ENCODE measurements around the gene DNASE2B.

The DNASE2B gene

GRCh38 chr1:84410328-84411095 lies 12.2 kb downstream of the DNASE2B start:
- no peak for DNase-seq

GRCh38 chr1:84412316-84412942 lies 14.1 kb downstream of the DNASE2B start:
- no peak for DNase-seq

GRCh38 chr1:84415396-84415795 lies 17.1 kb downstream of the DNASE2B start:
- no peak for DNase-seq

GRCh38 chr1:84422909-84423308 lies 24.6 kb downstream of the DNASE2B start:
- DNase-seq = no peak

GRCh38 chr1:84424513-84425149 lies 26.3 kb downstream of the DNASE2B start:
- DNase-seq = peak in 1 of 58 donors; percentile 16

GRCh38 chr1:84425150-84425896 lies 27.0 kb downstream of the DNASE2B start:
- DNase-seq = no peak

GRCh38 chr1:84426376-84426775 lies 28.1 kb downstream of the DNASE2B start:
- no peak for DNase-seq

- DNase-seq = no peak
These were observed 29.2 kb downstream of the DNASE2B start for GRCh38 chr1:84427250-84428188.

GRCh38 chr1:84428235-84428634 lies 30.0 kb downstream of the DNASE2B start:
- no peak for DNase-seq

GRCh38 chr1:84429231-84429630 lies 30.9 kb downstream of the DNASE2B start:
- DNase-seq = no peak

GRCh38 chr1:84430546-84430945 lies 32.3 kb downstream of the DNASE2B start:
- no peak for DNase-seq

- DNase-seq = peak in 39 of 58 donors; percentile 3 to 77 (median 22)
These were observed 35.2 kb downstream of the DNASE2B start for GRCh38 chr1:84433258-84434080.

GRCh38 chr1:84434081-84434769 lies 35.9 kb downstream of the DNASE2B start:
- DNase-seq = no peak

- DNase-seq = no peak
These were observed 36.7 kb downstream of the DNASE2B start for GRCh38 chr1:84434801-84435549.

- peak in 6 of 58 donors; percentile 9 to 56 (median 29) for DNase-seq
These were observed 38.8 kb downstream of the DNASE2B start for GRCh38 chr1:84436876-84437655.

- peak in 2 of 58 donors; percentile 11 to 45 for DNase-seq
These were observed 44.0 kb downstream of the DNASE2B start for GRCh38 chr1:84442256-84442655.

Data from anterior cingulate cortex (tissue), 58 donors.